ENCODE data around the gene SRGAP2C.
"Not testable (repeated sequence)": the region's sequence is repeated elsewhere in the genome, so short reads cannot be mapped to it uniquely, and the experiment has no call there.

Gene SRGAP2C

DNA sequence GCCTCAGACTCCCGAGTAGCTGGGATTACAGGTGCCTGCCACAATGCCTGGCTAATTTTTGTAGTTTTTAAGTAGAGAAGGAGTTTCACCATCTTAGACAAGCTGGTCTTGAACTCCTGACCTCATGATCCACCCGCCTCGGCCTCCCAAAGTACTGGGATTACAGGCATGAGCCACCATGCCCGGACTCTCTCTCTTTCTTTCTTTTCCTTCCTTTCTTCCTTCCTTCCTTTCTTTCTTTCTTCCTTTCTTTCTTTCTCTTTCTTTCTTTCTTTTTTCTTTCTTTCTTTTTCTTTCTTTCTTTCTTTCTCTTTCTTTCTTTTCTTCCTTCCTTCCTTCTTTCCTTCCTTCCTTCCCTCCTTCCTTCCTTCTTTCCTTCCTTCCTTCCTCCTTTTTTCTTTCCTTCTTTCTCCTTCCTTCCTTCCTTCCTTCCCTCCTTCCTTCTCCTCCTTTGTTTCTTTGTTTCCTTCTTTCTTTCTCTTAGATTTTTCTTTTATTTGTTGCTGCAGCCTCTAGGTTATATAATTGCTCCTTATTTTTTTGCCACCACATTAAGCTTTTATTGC, 234.4 kb downstream of the SRGAP2C start:
- not testable (repeated sequence) for DNase-seq (ENCODE audit: low read depth)

DNA sequence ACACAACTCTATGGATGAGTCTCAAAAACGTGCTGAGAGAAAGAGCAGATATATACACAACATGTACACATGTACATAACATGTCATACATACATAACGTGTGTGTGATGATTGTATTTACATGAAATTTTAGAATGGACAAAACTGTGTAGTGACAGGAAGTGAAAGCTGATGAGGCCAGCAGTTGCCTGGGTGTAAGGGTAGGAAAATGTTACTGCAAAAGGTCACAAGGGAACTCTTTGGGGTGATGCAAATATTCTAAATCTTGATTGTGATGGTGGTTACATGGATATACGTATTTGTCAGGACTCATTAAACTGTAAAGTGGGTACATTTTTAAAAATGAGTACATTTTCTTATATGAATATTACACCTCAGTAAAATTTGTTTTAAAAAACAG, 236.7 kb downstream of the SRGAP2C start:
- DNase-seq (ENCODE audit: low read depth) = not testable (repeated sequence)

DNA sequence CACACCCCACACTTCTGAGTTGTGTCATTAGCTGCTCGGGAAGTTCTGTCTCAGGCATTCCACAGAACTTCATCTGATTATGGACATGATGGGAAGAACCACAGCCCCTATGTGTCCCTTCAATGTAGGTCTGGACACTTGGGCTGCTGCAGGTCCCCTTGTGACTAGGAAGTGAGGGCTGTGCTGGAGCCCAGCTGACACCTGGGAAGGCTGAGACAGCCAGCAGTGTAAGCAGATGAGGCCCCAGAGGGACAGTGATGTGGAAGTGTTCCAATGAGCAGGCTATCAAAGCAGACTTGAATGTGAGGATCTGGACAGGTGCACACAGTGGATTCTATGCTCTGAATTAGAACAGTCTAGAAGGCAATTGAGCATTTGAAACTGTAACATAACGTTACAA, 239.2 kb downstream of the SRGAP2C start:
- not testable (repeated sequence) for DNase-seq (ENCODE audit: low read depth)

DNA sequence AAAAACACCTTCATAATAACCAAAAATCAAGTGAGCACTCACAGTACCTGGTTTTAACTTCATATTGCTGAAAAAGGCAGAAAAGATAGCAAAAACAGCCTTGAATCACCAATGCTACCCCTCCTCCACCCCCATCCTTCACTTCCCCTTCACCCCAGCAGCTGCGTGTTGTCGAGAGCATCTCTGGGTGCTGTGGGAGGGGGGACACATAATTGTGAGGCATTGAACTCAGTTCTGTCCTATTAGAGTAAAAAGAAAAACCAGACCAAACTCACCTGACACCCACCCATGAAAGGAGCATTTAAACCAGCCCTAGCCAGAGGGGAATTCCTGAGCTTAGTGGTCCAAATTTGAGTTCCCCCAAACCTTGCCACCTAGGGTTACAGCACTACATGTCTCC, 248.7 kb downstream of the SRGAP2C start:
- DNase-seq (ENCODE audit: low read depth) = not testable (repeated sequence)

DNA sequence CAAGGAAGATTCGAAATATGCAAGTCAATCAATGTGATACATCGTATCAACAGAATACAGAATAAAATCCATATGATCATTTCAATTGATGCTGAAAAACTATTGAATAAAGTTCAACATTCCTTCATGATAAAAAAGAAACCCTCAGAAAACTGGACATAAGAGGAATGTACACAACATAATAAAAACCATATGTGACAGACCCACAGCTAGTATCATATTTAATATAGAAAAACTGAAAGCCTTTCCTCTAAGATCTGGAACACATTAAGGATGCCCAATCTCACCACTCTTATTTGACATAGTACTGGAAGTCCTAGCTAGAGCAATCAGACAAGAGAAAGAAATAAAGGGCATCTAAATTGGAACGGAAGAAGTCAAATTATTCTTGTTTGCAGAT, 254.1 kb downstream of the SRGAP2C start:
- DNase-seq (ENCODE audit: low read depth) = not testable (repeated sequence)

DNA sequence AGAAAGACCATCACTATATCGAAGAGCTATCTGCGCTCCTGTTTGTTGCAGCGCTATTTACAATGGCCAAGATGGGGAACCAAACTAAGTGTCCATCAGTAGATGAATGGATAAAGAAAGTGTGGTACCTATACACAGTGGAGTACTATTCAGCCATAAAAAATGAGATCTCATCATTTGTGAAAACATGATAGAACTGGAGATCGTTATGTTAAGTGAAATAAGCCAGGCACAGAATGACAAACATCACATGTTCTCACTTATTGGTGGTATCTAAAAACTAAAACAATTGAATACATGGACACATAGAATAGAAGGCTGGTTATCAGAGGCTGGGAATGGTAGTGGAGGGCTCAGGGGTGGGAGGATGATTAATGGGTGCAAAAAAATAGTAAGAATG, 256.2 kb downstream of the SRGAP2C start:
- DNase-seq (ENCODE audit: low read depth) = no peak
